ENCODE measurements around the gene RHBDL2. TPM values are rescaled to one million over a fixed set of nuclear protein-coding genes. Genes with fewer than 3 reads are reported as not detected.
"Not testable (repeated sequence)": the region's sequence is repeated elsewhere in the genome, so short reads cannot be mapped to it uniquely, and the experiment has no call there.

The RHBDL2 gene
- total and polyA plus RNA-seq, 4 experiments from 2014 or later, result not detected

DNA sequence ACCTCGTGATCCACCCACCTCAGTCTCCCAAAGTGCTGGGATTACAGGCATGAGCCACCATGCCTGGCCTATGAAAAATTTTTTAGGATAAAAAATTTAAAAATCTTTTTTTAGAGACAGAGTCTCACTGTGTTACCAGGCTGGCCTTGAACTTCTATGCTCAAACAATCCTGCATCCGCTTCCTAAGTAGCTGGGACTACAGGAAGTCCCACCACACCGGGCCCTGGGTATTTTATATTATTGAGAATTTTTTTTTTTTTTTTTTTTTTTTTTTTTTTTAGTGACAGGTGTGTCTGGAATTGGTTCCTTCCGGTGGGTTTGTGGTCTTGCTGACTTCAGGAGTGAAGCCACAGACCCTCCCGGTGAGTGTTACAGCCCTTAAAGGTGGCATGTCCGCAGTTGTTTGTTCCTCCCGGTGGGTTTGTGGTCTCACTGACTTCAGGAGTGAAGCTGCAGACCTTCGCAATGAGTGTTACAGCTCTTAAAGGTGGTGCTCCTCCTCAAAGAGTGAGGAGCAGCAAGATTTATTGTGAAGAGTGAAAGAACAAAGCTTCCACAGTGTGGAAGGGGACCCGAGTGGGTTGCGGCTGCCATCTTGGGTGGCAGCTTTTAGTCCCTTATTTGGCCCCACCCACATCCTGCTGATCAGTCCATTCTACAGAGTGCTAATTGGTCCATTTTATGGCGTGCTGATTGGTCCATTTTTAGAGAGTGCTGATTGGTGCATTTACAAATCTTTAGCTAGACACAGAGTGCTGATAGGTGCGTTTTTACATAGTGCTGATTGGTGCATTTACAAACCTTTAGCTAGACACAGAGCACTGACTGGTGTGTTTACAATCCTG, 36.0 kb upstream of the RHBDL2 start:
- H3K27me3 Mint-ChIP-seq; H3K9me3 ChIP-seq (ENCODE audit: control insufficient read depth in 1 of 2, low read length in 2 of 2); H3K27ac ChIP-seq (ENCODE audit: low read depth, low read length); H3K27me3 ChIP-seq (ENCODE audit: insufficient read depth, low read length); H3K36me3 ChIP-seq (ENCODE audit: insufficient read depth, low read length); H3K36me3 Mint-ChIP-seq; H3K4me3 ChIP-seq (ENCODE audit: low read length in 2 of 2): not testable (repeated sequence)
- peaks cover 10% of the 10 kb centered on the region for H3K4me1 ChIP-seq (ENCODE audit: insufficient read depth, low read length)
- POLR2A ChIA-PET (ENCODE audit: partially characterized antibody), result interaction anchor here (0.6 to 3.2 kb wide), 16 partner anchors 11 to 1119 kb away, joined by 3 to 28 read pairs (median 5); partner anchors contain the start of genes AKIRIN1, MTF1, MYCBP and NDUFS5
- peak; percentile 82 to 93 (median 88) for DNase-seq
- Mint-ChIP-seq H3K4me1 (peaks cover 13 to 33% (median 25%) of the 10 kb centered on the region in 4 donors), H3K27ac (peak overlapping the region; percentile 91 to 100 (median 97)), H3K9me3 (peaks cover 0 to 18% (median 11%) of the 10 kb centered on the region in 8 donors), H3K4me3 (peak overlapping the region; percentile 64 to 94 (median 82))
- CTCF ChIA-PET (ENCODE audit: partially characterized antibody), result interaction anchor here (0.6 to 1.6 kb wide), 8 partner anchors 10 to 206 kb away, joined by 3 to 5 read pairs (median 4); partner anchors contain the start of gene NDUFS5
- intact Hi-C loops (cut with micrococcal nuclease), result loop anchor here (1.0 to 5.0 kb wide), 5 partner anchors 13 to 118 kb away; partner anchors contain the start of genes AKIRIN1, MYCBP, NDUFS5 and RRAGC

DNA sequence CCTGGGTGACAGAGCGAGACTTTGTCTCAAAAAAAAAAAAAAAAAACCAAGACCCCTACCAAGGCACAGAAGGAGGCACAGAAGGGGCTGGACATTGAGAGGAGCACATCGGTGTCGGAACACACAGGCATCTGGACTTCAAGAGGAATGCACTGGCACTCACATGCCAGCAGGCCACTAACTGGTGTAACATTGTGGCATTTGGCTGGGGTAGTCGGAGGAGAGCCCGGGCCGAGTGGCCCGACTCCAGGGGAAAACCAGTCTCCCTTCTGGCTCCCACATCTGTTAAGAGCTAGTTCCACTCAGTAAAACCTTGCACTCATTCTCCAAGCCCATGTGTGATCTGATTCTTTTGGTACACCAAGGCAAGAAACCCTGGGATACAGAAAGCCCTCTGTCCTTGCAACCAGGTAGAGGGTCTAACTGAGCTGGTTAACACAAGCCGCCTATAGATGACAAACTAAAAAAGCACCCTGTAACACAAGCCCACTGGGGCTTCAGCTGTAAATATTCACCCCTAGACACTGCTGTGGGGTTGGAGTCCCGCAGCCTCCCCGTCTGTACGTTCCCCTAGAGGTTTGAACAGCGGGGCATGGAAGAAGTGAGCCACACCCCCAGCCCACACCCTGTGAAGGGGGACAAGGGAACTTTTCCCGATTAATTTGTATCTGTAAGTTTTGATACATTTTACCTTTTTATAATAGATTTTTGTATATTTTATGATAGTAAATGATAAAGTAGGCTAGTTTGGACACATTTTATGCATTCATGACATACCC, 32.2 kb upstream of the RHBDL2 start:
- no peaks in the 10 kb centered on the region for H3K9me3 ChIP-seq (ENCODE audit: control insufficient read depth in 1 of 2, low read length in 2 of 2)
- Mint-ChIP-seq H3K27ac (peak overlapping the region in 1 of 7 donors; percentile 6), H3K4me1 (peaks cover 12 to 24% (median 17%) of the 10 kb centered on the region in 4 donors)

DNA sequence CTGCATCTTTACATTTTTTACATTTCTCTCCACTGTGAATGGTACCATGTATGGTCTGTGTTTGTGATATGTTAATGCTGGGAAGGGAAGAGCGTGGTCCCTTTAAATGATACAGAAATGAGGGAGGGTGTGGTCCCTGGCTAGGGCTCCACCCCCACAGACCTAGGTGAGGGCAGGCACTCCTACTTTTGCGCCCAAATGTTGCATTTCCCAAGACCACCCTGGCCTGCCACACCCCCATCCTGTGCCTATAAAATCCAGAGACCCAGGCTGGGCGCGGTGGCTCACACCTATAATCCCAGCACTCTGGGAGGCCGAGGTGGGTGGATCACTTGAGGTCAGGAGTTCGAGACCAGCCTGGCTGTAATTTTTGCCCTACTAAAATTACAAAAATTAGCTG, 31.5 kb upstream of the RHBDL2 start:
- H3K36me3 Mint-ChIP-seq; H3K4me3 Mint-ChIP-seq; H3K36me3 ChIP-seq (ENCODE audit: insufficient read depth, low read length); H3K9me3 ChIP-seq (ENCODE audit: control insufficient read depth in 1 of 2, low read length in 2 of 2); DNase-seq; POLR2A ChIA-PET (ENCODE audit: partially characterized antibody); intact Hi-C loops (cut with micrococcal nuclease); H3K27me3 Mint-ChIP-seq; H3K4me3 ChIP-seq (ENCODE audit: low read length in 2 of 2); H3K27me3 ChIP-seq (ENCODE audit: insufficient read depth, low read length); H3K9me3 Mint-ChIP-seq; CTCF ChIA-PET (ENCODE audit: partially characterized antibody); H3K27ac ChIP-seq (ENCODE audit: low read depth, low read length): not testable (repeated sequence)
- Mint-ChIP-seq H3K4me1 (peaks cover 10 to 19% (median 14%) of the 10 kb centered on the region in 4 donors), H3K27ac (peak overlapping the region in 1 of 7 donors; percentile 6)
- H3K4me1 ChIP-seq (ENCODE audit: insufficient read depth, low read length), result peaks cover 10% of the 10 kb centered on the region

More for the DNA sequence above, 32.2 kb upstream of the RHBDL2 start:
- Histone ChIP-seq H3K27ac (ENCODE audit: low read depth, low read length) (no peak overlapping the region), H3K27me3 (ENCODE audit: insufficient read depth, low read length) (no peaks in the 10 kb centered on the region), H3K36me3 (ENCODE audit: insufficient read depth, low read length) (no peaks in the 10 kb centered on the region), H3K4me1 (ENCODE audit: insufficient read depth, low read length) (peaks cover 10% of the 10 kb centered on the region), H3K4me3 (ENCODE audit: low read length in 2 of 2) (no peak overlapping the region)
- Mint-ChIP-seq H3K4me3 (no peak overlapping the region), H3K27me3 (peaks cover 0 to 2% of the 10 kb centered on the region in 2 donors), H3K36me3 (peaks cover 0 to 7% of the 10 kb centered on the region in 2 donors), H3K9me3 (peaks cover 0 to 13% (median 10%) of the 10 kb centered on the region in 8 donors)
- no peak for DNase-seq
- ChIA-PET POLR2A (ENCODE audit: partially characterized antibody) (interaction anchor here (0.6 kb wide), 1 partner anchor 15 kb away, joined by 3 read pairs; no protein-coding TSS in a partner anchor), CTCF (ENCODE audit: partially characterized antibody) (interaction anchor here (1.1 to 1.4 kb wide), 2 partner anchors 9 to 24 kb away, joined by 3 read pairs; no protein-coding TSS in a partner anchor)
- intact Hi-C loops (cut with micrococcal nuclease), result no loop called here

DNA sequence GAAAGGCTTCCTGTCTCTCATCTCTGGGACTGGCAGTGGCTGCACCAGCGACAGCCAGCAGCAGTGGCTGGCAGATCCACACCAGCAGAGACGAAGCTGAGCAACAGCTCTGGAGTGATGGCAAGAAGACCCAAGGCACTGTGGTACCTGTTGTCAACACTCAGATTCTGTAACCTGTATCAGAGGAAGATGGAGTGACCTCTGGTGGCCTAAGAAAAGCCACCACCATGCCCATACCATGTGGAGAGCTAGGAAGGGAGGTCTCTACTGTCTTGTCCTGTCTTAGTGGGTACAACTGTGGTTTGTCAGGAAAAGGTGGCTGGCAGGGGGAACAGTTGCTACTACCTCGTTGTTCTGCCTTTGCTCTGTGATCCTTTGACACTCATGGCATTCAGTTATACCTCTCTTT, 22.5 kb upstream of the RHBDL2 start:
- H3K27ac Mint-ChIP-seq, result peak overlapping the region in 4 of 7 donors; percentile 13 to 65 (median 48)
- peak in 3 of 5 donors; percentile 4 to 6 (median 5) for DNase-seq
- H3K4me3 ChIP-seq (ENCODE audit: low read length in 2 of 2), result no peak overlapping the region
- no peak overlapping the region for H3K4me3 Mint-ChIP-seq
- ChIA-PET CTCF (ENCODE audit: partially characterized antibody) (interaction anchor here (1.0 to 1.3 kb wide), 2 partner anchors 34 to 128 kb away, joined by 3 to 4 read pairs; no protein-coding TSS in a partner anchor), POLR2A (ENCODE audit: partially characterized antibody) (interaction anchor here (1.2 kb wide), 1 partner anchor 19 kb away, joined by 3 read pairs; no protein-coding TSS in a partner anchor)
- no peaks in the 10 kb centered on the region for H3K36me3 ChIP-seq (ENCODE audit: insufficient read depth, low read length)
- H3K4me1 ChIP-seq (ENCODE audit: insufficient read depth, low read length), result no peaks in the 10 kb centered on the region
- H3K9me3 Mint-ChIP-seq, result no peaks in the 10 kb centered on the region
- intact Hi-C loops (cut with micrococcal nuclease), result no loop called here
- H3K27me3 ChIP-seq (ENCODE audit: insufficient read depth, low read length), result no peaks in the 10 kb centered on the region
- peaks cover 6 to 9% (median 7%) of the 10 kb centered on the region in 4 donors for H3K4me1 Mint-ChIP-seq
- H3K9me3 ChIP-seq (ENCODE audit: control insufficient read depth in 1 of 2, low read length in 2 of 2), result no peaks in the 10 kb centered on the region
- H3K27ac ChIP-seq (ENCODE audit: low read depth, low read length), result no peak overlapping the region
- no peaks in the 10 kb centered on the region for H3K36me3 Mint-ChIP-seq
- no peaks in the 10 kb centered on the region for H3K27me3 Mint-ChIP-seq

DNA sequence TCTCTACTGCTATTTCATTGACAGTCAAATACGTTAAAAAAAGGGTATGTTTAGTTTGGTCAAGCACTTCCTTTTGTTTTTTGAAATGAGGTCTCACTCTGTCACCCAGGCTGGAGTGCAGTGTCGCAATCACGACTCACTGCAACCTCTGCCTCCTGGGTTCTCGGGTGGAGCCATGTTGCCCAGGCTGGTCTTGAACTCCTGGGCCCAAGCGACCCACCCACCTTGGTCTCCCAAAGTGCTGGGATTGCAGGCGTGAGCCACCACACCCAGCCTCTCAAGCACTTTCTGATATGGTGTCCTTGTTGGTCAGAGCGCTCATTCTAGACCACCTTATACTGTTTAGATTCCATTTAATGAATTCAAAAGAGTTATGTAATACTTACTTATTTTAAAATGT, 20.9 kb upstream of the RHBDL2 start:
- no peak overlapping the region for H3K4me3 Mint-ChIP-seq
- POLR2A ChIA-PET (ENCODE audit: partially characterized antibody), result no interaction called here
- no peaks in the 10 kb centered on the region for H3K36me3 Mint-ChIP-seq
- peaks cover 6 to 9% (median 7%) of the 10 kb centered on the region in 4 donors for H3K4me1 Mint-ChIP-seq
- H3K36me3 ChIP-seq (ENCODE audit: insufficient read depth, low read length), result no peaks in the 10 kb centered on the region
- DNase-seq, result no peak
- H3K9me3 Mint-ChIP-seq, result no peaks in the 10 kb centered on the region
- no peaks in the 10 kb centered on the region for H3K4me1 ChIP-seq (ENCODE audit: insufficient read depth, low read length)
- intact Hi-C loops (cut with micrococcal nuclease), result no loop called here
- H3K4me3 ChIP-seq (ENCODE audit: low read length in 2 of 2), result no peak overlapping the region
- no peak overlapping the region for H3K27ac ChIP-seq (ENCODE audit: low read depth, low read length)
- CTCF ChIA-PET (ENCODE audit: partially characterized antibody), result no interaction called here
- H3K9me3 ChIP-seq (ENCODE audit: control insufficient read depth in 1 of 2, low read length in 2 of 2), result no peaks in the 10 kb centered on the region
- no peaks in the 10 kb centered on the region for H3K27me3 Mint-ChIP-seq
- H3K27me3 ChIP-seq (ENCODE audit: insufficient read depth, low read length), result no peaks in the 10 kb centered on the region
- H3K27ac Mint-ChIP-seq, result no peak overlapping the region

DNA sequence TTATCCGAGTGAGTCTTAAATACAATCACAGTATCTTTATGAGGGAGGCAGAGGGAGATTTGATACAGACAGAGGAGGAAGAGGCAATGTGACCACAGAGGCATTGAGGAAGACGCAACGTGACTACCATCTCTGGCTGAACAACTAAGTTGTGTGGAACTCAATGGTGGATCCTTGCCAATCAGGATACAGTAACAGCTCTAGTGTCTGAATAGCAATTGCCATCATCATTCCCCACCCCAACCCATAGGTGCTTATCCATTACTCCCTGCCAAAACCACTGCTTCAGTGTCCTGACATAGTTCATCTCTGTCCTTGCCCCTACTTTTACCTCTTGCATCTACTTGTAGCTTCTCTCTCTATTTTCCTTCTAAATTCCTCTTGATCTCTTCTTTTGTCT, 20.5 kb upstream of the RHBDL2 start:
- no peak overlapping the region for H3K27ac Mint-ChIP-seq
- POLR2A ChIA-PET (ENCODE audit: partially characterized antibody), result no interaction called here
- peaks cover 6 to 9% (median 7%) of the 10 kb centered on the region in 4 donors for H3K4me1 Mint-ChIP-seq
- H3K36me3 Mint-ChIP-seq, result no peaks in the 10 kb centered on the region
- no peak overlapping the region for H3K4me3 ChIP-seq (ENCODE audit: low read length in 2 of 2)
- H3K36me3 ChIP-seq (ENCODE audit: insufficient read depth, low read length), result no peaks in the 10 kb centered on the region
- intact Hi-C loops (cut with micrococcal nuclease), result no loop called here
- CTCF ChIA-PET (ENCODE audit: partially characterized antibody), result no interaction called here
- no peaks in the 10 kb centered on the region for H3K27me3 ChIP-seq (ENCODE audit: insufficient read depth, low read length)
- H3K4me1 ChIP-seq (ENCODE audit: insufficient read depth, low read length), result no peaks in the 10 kb centered on the region
- no peak overlapping the region for H3K4me3 Mint-ChIP-seq
- no peaks in the 10 kb centered on the region for H3K9me3 Mint-ChIP-seq
- H3K27me3 Mint-ChIP-seq, result no peaks in the 10 kb centered on the region
- H3K9me3 ChIP-seq (ENCODE audit: control insufficient read depth in 1 of 2, low read length in 2 of 2), result no peaks in the 10 kb centered on the region
- no peak overlapping the region for H3K27ac ChIP-seq (ENCODE audit: low read depth, low read length)
- DNase-seq, result no peak

DNA sequence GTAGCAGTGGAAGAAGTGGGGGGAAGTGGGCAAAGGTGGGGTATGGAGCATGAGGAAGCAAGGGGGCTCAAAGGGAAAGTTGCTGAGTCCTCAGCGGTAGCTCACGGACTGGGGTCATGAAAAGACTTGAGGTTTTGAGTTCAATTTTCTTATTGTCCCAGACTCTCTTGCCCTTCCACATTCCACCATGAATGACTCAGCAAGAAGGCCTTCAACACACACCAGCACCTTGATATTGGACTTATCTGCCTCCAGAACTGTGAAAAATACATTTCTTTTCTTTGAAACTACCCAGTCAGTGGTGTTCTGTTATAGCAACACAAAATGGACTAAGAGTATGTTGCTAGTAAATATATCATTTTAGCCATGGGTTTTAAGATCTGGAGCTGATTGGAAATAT, 17.3 kb upstream of the RHBDL2 start:
- Histone ChIP-seq H3K36me3 (ENCODE audit: insufficient read depth, low read length) (no peaks in the 10 kb centered on the region), H3K27ac (ENCODE audit: low read depth, low read length) (no peak overlapping the region), H3K4me1 (ENCODE audit: insufficient read depth, low read length) (no peaks in the 10 kb centered on the region), H3K9me3 (ENCODE audit: control insufficient read depth in 1 of 2, low read length in 2 of 2) (no peaks in the 10 kb centered on the region), H3K4me3 (ENCODE audit: low read length in 2 of 2) (no peak overlapping the region), H3K27me3 (ENCODE audit: insufficient read depth, low read length) (no peaks in the 10 kb centered on the region)
- intact Hi-C loops (cut with micrococcal nuclease), result no loop called here
- H3K4me3 Mint-ChIP-seq, result no peak overlapping the region
- ChIA-PET POLR2A (ENCODE audit: partially characterized antibody) (no interaction called here), CTCF (ENCODE audit: partially characterized antibody) (no interaction called here)
- peaks cover 2 to 5% (median 3%) of the 10 kb centered on the region in 4 donors for H3K4me1 Mint-ChIP-seq
- no peaks in the 10 kb centered on the region for H3K36me3 Mint-ChIP-seq
- DNase-seq, result no peak
- H3K27ac Mint-ChIP-seq, result no peak overlapping the region
- no peaks in the 10 kb centered on the region for H3K27me3 Mint-ChIP-seq
- H3K9me3 Mint-ChIP-seq, result no peaks in the 10 kb centered on the region

Data from CD4-positive, alpha-beta memory T cell (primary cell).